LHCN-M2 (cell line): Measurements from ENCODE around the gene MYH9. TPM values are rescaled to one million over a fixed set of nuclear protein-coding genes. Genes with fewer than 3 reads are reported as not detected.
A peak's percentile ranks its signal among the peaks of the same experiment; 100 is the strongest.

Source experiments
- DNase-seq: peaks from one replicate; pipeline ENCODE4 v3.0.0-alpha.2; 2012; ENCODE audit warnings: low read depth
- total RNA-seq: library from RNA; depleted of rRNA; stranded (reverse); fragments of >200 nt; gene quantifications from 2 replicates; pipeline ENCODE4 v1.2.3, GENCODE V29; 2014

The MYH9 gene
- total RNA-seq, 1 experiment from 2014 or later = 492 TPM

GRCh38 chr22:36386900-36387708 lies 663 bp downstream of the MYH9 start:
- DNase-seq = peak; percentile 50

GRCh38 chr22:36386351-36386899 lies 1.3 kb downstream of the MYH9 start:
- DNase-seq = no peak

GRCh38 chr22:36385491-36386350 lies 2.0 kb downstream of the MYH9 start:
- DNase-seq = peak; percentile 73

GRCh38 chr22:36384766-36385481 lies 2.8 kb downstream of the MYH9 start:
- DNase-seq = no peak

GRCh38 chr22:36383110-36383581 lies 4.6 kb downstream of the MYH9 start:
- peak; percentile 87 for DNase-seq

GRCh38 chr22:36381513-36382128 lies 6.1 kb downstream of the MYH9 start:
- no peak for DNase-seq

GRCh38 chr22:36379593-36380361 lies 8.0 kb downstream of the MYH9 start:
- peak; percentile 54 for DNase-seq

- DNase-seq = no peak
These were observed 8.9 kb downstream of the MYH9 start for GRCh38 chr22:36378869-36379217.

- DNase-seq = no peak
These were observed 9.5 kb downstream of the MYH9 start for GRCh38 chr22:36378080-36378868.

GRCh38 chr22:36377022-36377631 lies 10.6 kb downstream of the MYH9 start:
- no peak for DNase-seq

- no peak for DNase-seq
These were observed 11.5 kb downstream of the MYH9 start for GRCh38 chr22:36376265-36376664.

GRCh38 chr22:36375071-36375980 lies 12.4 kb downstream of the MYH9 start:
- DNase-seq = no peak

GRCh38 chr22:36374603-36375024 lies 13.2 kb downstream of the MYH9 start:
- DNase-seq = peak; percentile 71

GRCh38 chr22:36373258-36373579 lies 14.5 kb downstream of the MYH9 start:
- no peak for DNase-seq

- no peak for DNase-seq
These were observed 15.8 kb downstream of the MYH9 start for GRCh38 chr22:36371920-36372319.

GRCh38 chr22:36369922-36370791 lies 17.6 kb downstream of the MYH9 start:
- DNase-seq = peak; percentile 52
